IMR-90 (cell line): Measurements from ENCODE around the gene ENTREP3.

Source experiments
- BHLHE40 ChIP-seq: fragments of 150-350 bp; IDR thresholded peaks from 2 replicates; pipeline ENCODE4 v1.6.1; 2016; ENCODE audit warnings: mild to moderate bottlenecking, low read depth, low read length
- CEBPB ChIP-seq: IDR thresholded peaks from 2 replicates; pipeline ENCODE4 v1.6.1; 2012; ENCODE audit warnings: low read depth, low read length, improper control_type of control experiment
- MAFK ChIP-seq: IDR thresholded peaks from 2 replicates; pipeline ENCODE4 v1.6.1; 2012; ENCODE audit warnings: low read depth, low read length, improper control_type of control experiment
- NFE2L2 ChIP-seq: fragments of 150-350 bp; IDR thresholded peaks from 2 replicates; pipeline ENCODE4 v1.6.1; 2016; ENCODE audit warnings: low read depth, mild to moderate bottlenecking, low read length
- POLR2A ChIP-seq: IDR thresholded peaks from 2 replicates; pipeline ENCODE4 v1.6.1; 2012; ENCODE audit warnings: mild to moderate bottlenecking, low read depth, low read length
- RAD21 ChIP-seq: IDR thresholded peaks from 2 replicates; pipeline ENCODE4 v1.6.1; 2012; ENCODE audit warnings: low read length, improper control_type of control experiment
- RCOR1 ChIP-seq: IDR thresholded peaks from 2 replicates; pipeline ENCODE4 v1.6.1; 2012; ENCODE audit warnings: mild to moderate bottlenecking, low read length, improper control_type of control experiment; ENCODE audit not compliant: insufficient replicate concordance
- RFX5 ChIP-seq: IDR thresholded peaks from 2 replicates; pipeline ENCODE4 v1.8.0; 2012; ENCODE audit warnings: low read depth, mild to moderate bottlenecking, low read length, moderate library complexity
- TF ChIP-seq, protein P1 (sequence below): conservative IDR thresholded peaks from 2 replicates; pipeline ENCODE4 v1.5.1; 2012; ENCODE audit warnings: mild to moderate bottlenecking, low read depth, low read length, improper control_type of control experiment

- TF ChIP-seq POLR2A = no peak
- TF ChIP-seq, protein P1, sequence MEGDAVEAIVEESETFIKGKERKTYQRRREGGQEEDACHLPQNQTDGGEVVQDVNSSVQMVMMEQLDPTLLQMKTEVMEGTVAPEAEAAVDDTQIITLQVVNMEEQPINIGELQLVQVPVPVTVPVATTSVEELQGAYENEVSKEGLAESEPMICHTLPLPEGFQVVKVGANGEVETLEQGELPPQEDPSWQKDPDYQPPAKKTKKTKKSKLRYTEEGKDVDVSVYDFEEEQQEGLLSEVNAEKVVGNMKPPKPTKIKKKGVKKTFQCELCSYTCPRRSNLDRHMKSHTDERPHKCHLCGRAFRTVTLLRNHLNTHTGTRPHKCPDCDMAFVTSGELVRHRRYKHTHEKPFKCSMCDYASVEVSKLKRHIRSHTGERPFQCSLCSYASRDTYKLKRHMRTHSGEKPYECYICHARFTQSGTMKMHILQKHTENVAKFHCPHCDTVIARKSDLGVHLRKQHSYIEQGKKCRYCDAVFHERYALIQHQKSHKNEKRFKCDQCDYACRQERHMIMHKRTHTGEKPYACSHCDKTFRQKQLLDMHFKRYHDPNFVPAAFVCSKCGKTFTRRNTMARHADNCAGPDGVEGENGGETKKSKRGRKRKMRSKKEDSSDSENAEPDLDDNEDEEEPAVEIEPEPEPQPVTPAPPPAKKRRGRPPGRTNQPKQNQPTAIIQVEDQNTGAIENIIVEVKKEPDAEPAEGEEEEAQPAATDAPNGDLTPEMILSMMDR = no peak
- TF ChIP-seq BHLHE40 = no peak
- TF ChIP-seq MAFK = no peak
- TF ChIP-seq CEBPB = no peak
- no peak for TF ChIP-seq RFX5
- TF ChIP-seq RAD21 = no peak
- TF ChIP-seq RCOR1 = no peak
- no peak for TF ChIP-seq NFE2L2
These were observed 40.6 kb upstream of the ENTREP3 start for GRCh38 chr1:155295942-155296267.
